Endothelial cell of umbilical vein (primary cell): Measurements from ENCODE around the gene C5orf58. TPM values are rescaled to one million over a fixed set of nuclear protein-coding genes. Genes with fewer than 3 reads are reported as not detected.

Experiments used
- BruUV-seq: library from RNA; stranded (reverse); fragments of 400-500 nt; replicated peaks from 2 replicates; lab custom pipeline; 2021; lab: Mats Ljungman, UMichigan
- CTCF ChIA-PET: fragments of 300-600, 350-600 bp; sonication (Branson Sonifier 250); formaldehyde crosslinking; loops from one replicate; lab custom pipeline; 2021; ENCODE audit warnings: antibody characterized with exemption, inconsistent platforms; lab: Charles Lee
- POLR2A ChIA-PET: fragments of 300-600, 350-600 bp; sonication (Branson Sonifier 250); formaldehyde crosslinking; loops from one replicate; lab custom pipeline; 2021; ENCODE audit warnings: antibody characterized with exemption, inconsistent platforms; lab: Charles Lee
- DNase-seq: peaks from one replicate; pipeline ENCODE4 v3.0.0-alpha.2; 2011; ENCODE audit warnings: low read depth, low spot score
- FAIRE-seq: peaks from 2 replicates; lab custom pipeline; 2011; peaks lifted over from hg19 to GRCh38; lab: Jason Lieb, UNC
- H2AFZ ChIP-seq: 2 replicates; pipeline ENCODE4 v1.6.0; 2012; ENCODE audit warnings: low read depth, low read length, control low read depth, inconsistent platforms
- H3K27ac ChIP-seq: 2 replicates; pipeline ENCODE4 v1.5.1; 2011; ENCODE audit warnings: low read depth, mild to moderate bottlenecking, control low read depth, low read length, moderate library complexity; ENCODE audit not compliant: insufficient read depth
- H3K27me3 ChIP-seq, 2 experiments: 2 replicates each; pipeline versions ENCODE4 v1.6.0 to v1.6.1; 2011; ENCODE audit warnings: low read length in 2 of 2, mixed read lengths in 1 of 2; ENCODE audit not compliant: control insufficient read depth in 2 of 2, insufficient read depth in 2 of 2
- H3K36me3 ChIP-seq, 2 experiments: 2 replicates in 1 of 2; 3 replicates in 1 of 2; pipeline ENCODE4 v1.5.1; 2011; ENCODE audit warnings: low read length in 2 of 2, mild to moderate bottlenecking in 1 of 2, moderate library complexity in 1 of 2; ENCODE audit not compliant: control insufficient read depth in 2 of 2, insufficient read depth in 2 of 2; ENCODE audit errors: extremely low read depth in 1 of 2
- H3K4me1 ChIP-seq: 3 replicates; pipeline ENCODE4 v1.5.1; 2011; ENCODE audit warnings: mild to moderate bottlenecking, low read length; ENCODE audit not compliant: control insufficient read depth, insufficient read depth; ENCODE audit errors: extremely low read depth
- H3K4me2 ChIP-seq: 2 replicates; pipeline ENCODE4 v1.6.1; 2011; ENCODE audit warnings: low read length, control low read depth, mixed read lengths; ENCODE audit not compliant: insufficient read depth
- H3K4me3 ChIP-seq, 3 experiments: fragments of 200-600 bp in 1 of 3; sonication (generic), shearing (Covaris generic) in 1 of 3; replicated peaks in 1 of 3; 2 replicates each; pipeline ENCODE4 v1.5.1; 2011 to 2016; ENCODE audit warnings: control low read depth in 3 of 3, low read length in 3 of 3, mild to moderate bottlenecking in 2 of 3, inconsistent platforms in 1 of 3, low read depth in 1 of 3, moderate library complexity in 1 of 3; ENCODE audit not compliant: insufficient read depth in 1 of 3
- H3K79me2 ChIP-seq: 2 replicates; pipeline ENCODE4 v1.6.0; 2012; ENCODE audit warnings: low read length, inconsistent platforms; ENCODE audit not compliant: control insufficient read depth, insufficient read depth
- H3K9ac ChIP-seq: replicated peaks from 2 replicates; pipeline ENCODE3; 2011; ENCODE audit warnings: low read length, control low read depth; ENCODE audit not compliant: insufficient read depth; ENCODE audit errors: extremely low read depth
- H3K9me1 ChIP-seq: replicated peaks from 3 replicates; pipeline ENCODE4 v1.6.0; 2011; ENCODE audit warnings: mild to moderate bottlenecking, low read length; ENCODE audit not compliant: control insufficient read depth, insufficient read depth; ENCODE audit errors: extremely low read depth
- H3K9me3 ChIP-seq: replicated peaks from 2 replicates; pipeline ENCODE4 v1.5.1; 2012; ENCODE audit warnings: low read length, inconsistent platforms; ENCODE audit not compliant: control insufficient read depth, insufficient read depth
- H4K20me1 ChIP-seq: replicated peaks from 2 replicates; pipeline ENCODE3; 2011; ENCODE audit warnings: mild to moderate bottlenecking, low read length; ENCODE audit not compliant: control insufficient read depth, insufficient read depth; ENCODE audit errors: extremely low read depth
- EZH2 ChIP-seq: IDR thresholded peaks from 2 replicates; pipeline ENCODE4 v1.6.1; 2012; ENCODE audit warnings: borderline replicate concordance, low read depth, mild to moderate bottlenecking, moderate library complexity, low read length, inconsistent platforms; ENCODE audit not compliant: severe bottlenecking
- FOS ChIP-seq: IDR thresholded peaks from 2 replicates; pipeline ENCODE4 v1.6.1; 2011; ENCODE audit warnings: mild to moderate bottlenecking, low read length, moderate library complexity, borderline replicate concordance; ENCODE audit not compliant: insufficient read depth
- GATA2 ChIP-seq: IDR thresholded peaks from 2 replicates; pipeline ENCODE4 v1.7.0; 2011; ENCODE audit warnings: low read depth, mild to moderate bottlenecking, moderate library complexity, mixed read lengths, low read length; ENCODE audit not compliant: insufficient read length, insufficient read depth
- JUN ChIP-seq: IDR thresholded peaks from 2 replicates; pipeline ENCODE4 v1.6.1; 2011; ENCODE audit warnings: borderline replicate concordance, low read depth; ENCODE audit not compliant: insufficient read length, insufficient read depth
- MYC ChIP-seq: IDR thresholded peaks from one replicate; pipeline ENCODE4 v1.6.1; 2011; ENCODE audit warnings: mild to moderate bottlenecking, low read depth, low read length
- POLR2A ChIP-seq: IDR thresholded peaks from 2 replicates; pipeline ENCODE4 v1.6.1; 2012; ENCODE audit warnings: low read depth, mild to moderate bottlenecking, control low read depth, low read length
- POLR2AphosphoS5 ChIP-seq: IDR thresholded peaks from 2 replicates; pipeline ENCODE4 v1.6.1; 2012; ENCODE audit warnings: low read depth, mild to moderate bottlenecking, control low read depth, low read length, moderate library complexity; ENCODE audit not compliant: insufficient read depth
- dilution Hi-C: fragments of 300-500 bp; cut with MboI; formaldehyde crosslinking; loops from one replicate; pipeline ENCODE4 v1.15.0; 2019; ENCODE audit warnings: low sequenced_read_pairs; ENCODE audit not compliant: extremely low pct_ligation_motif_present
- intact Hi-C: fragments of 100-400 bp; cut with micrococcal nuclease; formaldehyde crosslinking; loops from one replicate; pipeline ENCODE4 v1.10.0; 2022
- polyA plus RNA-seq, 4 experiments: library from polyadenylated mRNA; depleted of rRNA in 3 of 4; stranded (reverse) in 3 of 4; unstranded in 1 of 4; fragments of >200 nt; gene quantifications; 2 replicates each; pipeline versions ENCODE4 v1.2.1 to v1.2.3, GENCODE V29; 2011 to 2012; ENCODE audit warnings: missing spikeins in 1 of 4
- total RNA-seq: library from RNA; stranded (reverse); gene quantifications from 2 replicates; pipeline ENCODE4 v1.2.3, GENCODE V29; 2021
- TF ChIP-seq, protein P1 (sequence below), 2 donors: IDR thresholded peaks; 1 replicate in 1 of 2; 2 replicates in 1 of 2; pipeline ENCODE4 v1.5.1; 2011; ENCODE audit warnings: low read length in 2 of 2, mild to moderate bottlenecking in 2 of 2, moderate library complexity in 2 of 2, control low read depth in 1 of 2, inconsistent platforms in 1 of 2, low read depth in 1 of 2; ENCODE audit not compliant: insufficient read depth in 1 of 2; ENCODE audit errors: extremely low read depth in 1 of 2
- TF ChIP-seq, protein P2 (sequence below): IDR thresholded peaks from 2 replicates; pipeline ENCODE4 v1.6.1; 2011; ENCODE audit not compliant: insufficient read depth, insufficient read length

C5orf58 gene
- total and polyA plus RNA-seq, 2 donors (not counting 3 experiments of a cell fraction or from before 2014, with no cell fraction given), result not detected

GRCh38 chr5:170284231-170284630 lies 51.4 kb downstream of the C5orf58 start:
- DNase-seq, result no peak
- Histone ChIP-seq H2AFZ (no peak overlapping the region), H4K20me1 (no peaks in the 10 kb centered on the region), H3K27ac (no peak overlapping the region), H3K4me1 (no peaks in the 10 kb centered on the region), H3K36me3 (no peaks in the 10 kb centered on the region), H3K4me3 (no peak overlapping the region), H3K9me3 (no peaks in the 10 kb centered on the region), H3K9ac (no peak overlapping the region), H3K9me1 (no peaks in the 10 kb centered on the region), H3K27me3 (peaks cover 4% of the 10 kb centered on the region in 2 experiments), H3K4me2 (no peak overlapping the region), H3K79me2 (no peaks in the 10 kb centered on the region)
- intact Hi-C loops (no loop called here), dilution Hi-C loops (no loop called here)
- BruUV-seq, result no TSS peak
- FAIRE-seq, result no peak
- POLR2A ChIA-PET, result no interaction called here
- no peak for TF ChIP-seq FOS
- TF ChIP-seq MYC, result no peak
- TF ChIP-seq POLR2AphosphoS5, result no peak
- TF ChIP-seq, protein P1, sequence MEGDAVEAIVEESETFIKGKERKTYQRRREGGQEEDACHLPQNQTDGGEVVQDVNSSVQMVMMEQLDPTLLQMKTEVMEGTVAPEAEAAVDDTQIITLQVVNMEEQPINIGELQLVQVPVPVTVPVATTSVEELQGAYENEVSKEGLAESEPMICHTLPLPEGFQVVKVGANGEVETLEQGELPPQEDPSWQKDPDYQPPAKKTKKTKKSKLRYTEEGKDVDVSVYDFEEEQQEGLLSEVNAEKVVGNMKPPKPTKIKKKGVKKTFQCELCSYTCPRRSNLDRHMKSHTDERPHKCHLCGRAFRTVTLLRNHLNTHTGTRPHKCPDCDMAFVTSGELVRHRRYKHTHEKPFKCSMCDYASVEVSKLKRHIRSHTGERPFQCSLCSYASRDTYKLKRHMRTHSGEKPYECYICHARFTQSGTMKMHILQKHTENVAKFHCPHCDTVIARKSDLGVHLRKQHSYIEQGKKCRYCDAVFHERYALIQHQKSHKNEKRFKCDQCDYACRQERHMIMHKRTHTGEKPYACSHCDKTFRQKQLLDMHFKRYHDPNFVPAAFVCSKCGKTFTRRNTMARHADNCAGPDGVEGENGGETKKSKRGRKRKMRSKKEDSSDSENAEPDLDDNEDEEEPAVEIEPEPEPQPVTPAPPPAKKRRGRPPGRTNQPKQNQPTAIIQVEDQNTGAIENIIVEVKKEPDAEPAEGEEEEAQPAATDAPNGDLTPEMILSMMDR (IDR thresholded peaks at IDR 0.05; ENCODE audit: extremely low read depth in 1 of 2, insufficient read depth in 1 of 2, low read depth in 1 of 2, low read length in 2 of 2), result no peak
- TF ChIP-seq POLR2A, result no peak
- no peak for TF ChIP-seq GATA2
- no peak for TF ChIP-seq JUN
- TF ChIP-seq, protein P2, sequence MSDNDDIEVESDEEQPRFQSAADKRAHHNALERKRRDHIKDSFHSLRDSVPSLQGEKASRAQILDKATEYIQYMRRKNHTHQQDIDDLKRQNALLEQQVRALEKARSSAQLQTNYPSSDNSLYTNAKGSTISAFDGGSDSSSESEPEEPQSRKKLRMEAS, result no peak
- no peak for TF ChIP-seq EZH2
- CTCF ChIA-PET, result no interaction called here
